Gastrocnemius medialis (tissue), 4 donors: ENCODE results near the gene FAN1.

Experiments
- POLR2A ChIP-seq, 2 donors: fragments of 450-650 bp; IDR thresholded peaks; one replicate each; pipeline ENCODE4 v1.6.1; 2017; ENCODE audit warnings: antibody characterized with exemption in 2 of 2, mild to moderate bottlenecking in 2 of 2, moderate library complexity in 2 of 2
- TF ChIP-seq, protein P1 (sequence below), 5 experiments: fragments of 450-650 bp in 3 of 5; fragments of 200-600 bp in 2 of 5; sonication (generic) in 2 of 5; IDR thresholded peaks in 4 of 5; conservative IDR thresholded peaks in 1 of 5; 1 replicate in 4 of 5; 2 replicates in 1 of 5; pipeline ENCODE4 v1.5.1; 2016 to 2019; ENCODE audit warnings: antibody characterized with exemption in 5 of 5, mild to moderate bottlenecking in 3 of 5, moderate library complexity in 3 of 5

- TF ChIP-seq, protein P1, sequence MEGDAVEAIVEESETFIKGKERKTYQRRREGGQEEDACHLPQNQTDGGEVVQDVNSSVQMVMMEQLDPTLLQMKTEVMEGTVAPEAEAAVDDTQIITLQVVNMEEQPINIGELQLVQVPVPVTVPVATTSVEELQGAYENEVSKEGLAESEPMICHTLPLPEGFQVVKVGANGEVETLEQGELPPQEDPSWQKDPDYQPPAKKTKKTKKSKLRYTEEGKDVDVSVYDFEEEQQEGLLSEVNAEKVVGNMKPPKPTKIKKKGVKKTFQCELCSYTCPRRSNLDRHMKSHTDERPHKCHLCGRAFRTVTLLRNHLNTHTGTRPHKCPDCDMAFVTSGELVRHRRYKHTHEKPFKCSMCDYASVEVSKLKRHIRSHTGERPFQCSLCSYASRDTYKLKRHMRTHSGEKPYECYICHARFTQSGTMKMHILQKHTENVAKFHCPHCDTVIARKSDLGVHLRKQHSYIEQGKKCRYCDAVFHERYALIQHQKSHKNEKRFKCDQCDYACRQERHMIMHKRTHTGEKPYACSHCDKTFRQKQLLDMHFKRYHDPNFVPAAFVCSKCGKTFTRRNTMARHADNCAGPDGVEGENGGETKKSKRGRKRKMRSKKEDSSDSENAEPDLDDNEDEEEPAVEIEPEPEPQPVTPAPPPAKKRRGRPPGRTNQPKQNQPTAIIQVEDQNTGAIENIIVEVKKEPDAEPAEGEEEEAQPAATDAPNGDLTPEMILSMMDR (IDR thresholded peaks at IDR 0.05 in 4 of 5, conservative IDR thresholded peaks at IDR 0.05 in 1 of 5) = peak in 3 of 5 experiments; percentile 24 to 65 (median 56)
- TF ChIP-seq POLR2A (IDR thresholded peaks at IDR 0.05) = peak; percentile 95 to 96
Observed at GRCh38 chr15:30991255-30992235, 87.8 kb downstream of the FAN1 start, which contains the start of gene MTMR10.
